Ectodermal cell (in vitro differentiated cells): Measurements from ENCODE around the gene ENKD1.

Experiments
- H3K27ac ChIP-seq: 2 replicates; pipeline ENCODE4 v1.7.0; 2013; ENCODE audit warnings: mild to moderate bottlenecking, low read depth, low read length; ENCODE audit not compliant: insufficient read depth, poor library complexity, severe bottlenecking
- H3K27me3 ChIP-seq: 2 replicates; pipeline ENCODE4 v1.7.0; 2013; ENCODE audit warnings: mild to moderate bottlenecking, low read length; ENCODE audit not compliant: insufficient read depth, control insufficient read depth, poor library complexity, severe bottlenecking
- H3K36me3 ChIP-seq: one replicate; pipeline ENCODE4 v1.7.0; 2013; ENCODE audit warnings: low read length; ENCODE audit not compliant: control insufficient read depth, insufficient read depth
- H3K4me1 ChIP-seq: one replicate; pipeline ENCODE4 v1.7.0; 2013; ENCODE audit warnings: low read length; ENCODE audit not compliant: control insufficient read depth, insufficient read depth
- H3K4me3 ChIP-seq: 2 replicates; pipeline ENCODE4 v1.7.0; 2013; ENCODE audit warnings: low read depth, low read length, control low read depth; ENCODE audit not compliant: insufficient read depth
- H3K9me3 ChIP-seq: 2 replicates; pipeline ENCODE4 v1.7.0; 2013; ENCODE audit warnings: mild to moderate bottlenecking, low read length, moderate library complexity; ENCODE audit not compliant: control insufficient read depth
- WGBS, 2 experiments: methylation state at CpG; one replicate each; pipeline ENCODE4 v1.1.7; 2013; ENCODE audit warnings: missing lambda C conversion rate in 2 of 2; 5-methylcytosine and 5-hydroxymethylcytosine counted together

The ENKD1 gene

DNA sequence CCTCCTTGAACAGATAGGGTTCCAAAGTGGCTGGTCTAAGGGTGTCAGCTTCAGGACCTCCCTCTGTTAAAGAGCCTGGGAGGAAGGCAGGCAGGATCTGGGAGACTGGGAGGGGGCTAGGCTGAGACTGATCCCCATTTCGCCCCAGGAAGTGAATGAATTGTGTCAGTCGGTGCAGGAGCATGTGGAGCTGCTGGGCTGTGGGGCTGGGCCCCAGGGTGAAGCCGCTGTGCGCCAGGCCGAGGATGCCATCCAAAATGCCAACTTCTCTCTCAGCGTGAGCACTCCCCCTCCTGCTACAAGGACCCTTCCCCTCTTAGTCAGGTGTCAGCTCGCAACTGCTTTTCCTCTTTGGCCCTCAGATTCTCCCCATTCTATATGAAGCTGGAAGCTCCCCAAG lies 15.5 kb downstream of the ENKD1 start:
- 93 to 95% methylated on average over 7 of the region's 7 CpGs for whole genome bisulfite sequencing, 2 experiments
- peaks cover 32% of the 10 kb centered on the region for H3K27me3 ChIP-seq

DNA sequence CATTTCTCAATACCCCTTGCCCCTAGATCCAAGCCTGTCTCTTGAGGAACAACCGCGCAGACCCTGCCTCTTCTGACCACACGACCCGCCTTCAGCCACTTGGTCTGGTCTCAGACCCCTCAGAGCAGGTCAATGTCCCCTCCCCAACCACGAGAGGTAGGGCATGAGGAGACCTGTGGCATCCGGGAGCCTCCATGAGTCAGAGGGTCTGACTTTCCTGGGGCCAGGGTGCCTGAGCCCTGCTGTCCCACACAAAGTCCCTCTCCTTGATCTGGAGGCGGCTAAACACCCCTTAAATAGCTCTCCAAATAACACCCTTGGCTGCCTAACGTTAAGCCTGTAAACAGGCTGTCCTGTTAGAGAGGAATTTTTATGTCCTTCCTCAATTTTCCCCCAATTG lies 16.5 kb downstream of the ENKD1 start:
- Histone ChIP-seq H3K27ac (no peak overlapping the region), H3K4me3 (no peak overlapping the region), H3K4me1 (no peaks in the 10 kb centered on the region), H3K9me3 (no peaks in the 10 kb centered on the region), H3K27me3 (peaks cover 38% of the 10 kb centered on the region), H3K36me3 (no peaks in the 10 kb centered on the region)
- 91 to 92% methylated on average over 8 of the region's 8 CpGs for WGBS, 2 experiments

More for the DNA sequence above, 15.5 kb downstream of the ENKD1 start:
- Histone ChIP-seq H3K9me3 (no peaks in the 10 kb centered on the region), H3K4me1 (no peaks in the 10 kb centered on the region), H3K27ac (no peak overlapping the region), H3K36me3 (no peaks in the 10 kb centered on the region), H3K4me3 (no peak overlapping the region)

GRCh38 chr16:67649494-67649931 lies 17.0 kb downstream of the ENKD1 start:
- H3K9me3 ChIP-seq = no peaks in the 10 kb centered on the region
- H3K4me1 ChIP-seq = no peaks in the 10 kb centered on the region
- no peaks in the 10 kb centered on the region for H3K36me3 ChIP-seq
- peaks cover 39% of the 10 kb centered on the region for H3K27me3 ChIP-seq
- H3K4me3 ChIP-seq = no peak overlapping the region
- WGBS, 2 experiments = 79% methylated on average over 34 of the region's 34 CpGs
- no peak overlapping the region for H3K27ac ChIP-seq

GRCh38 chr16:67648764-67649407 lies 17.7 kb downstream of the ENKD1 start:
- H3K4me1 ChIP-seq = no peaks in the 10 kb centered on the region
- H3K36me3 ChIP-seq = no peaks in the 10 kb centered on the region
- H3K27ac ChIP-seq = no peak overlapping the region
- H3K4me3 ChIP-seq = no peak overlapping the region
- no peaks in the 10 kb centered on the region for H3K9me3 ChIP-seq
- H3K27me3 ChIP-seq = peaks cover 39% of the 10 kb centered on the region
- WGBS, 2 experiments = 92 to 93% methylated on average over 35 of the region's 35 CpGs

GRCh38 chr16:67648088-67648763 lies 18.3 kb downstream of the ENKD1 start:
- no peak overlapping the region for H3K4me3 ChIP-seq
- no peak overlapping the region for H3K27ac ChIP-seq
- peaks cover 35% of the 10 kb centered on the region for H3K27me3 ChIP-seq
- no peaks in the 10 kb centered on the region for H3K36me3 ChIP-seq
- H3K9me3 ChIP-seq = no peaks in the 10 kb centered on the region
- WGBS, 2 experiments = 91 to 92% methylated on average over 65 of the region's 65 CpGs
- no peaks in the 10 kb centered on the region for H3K4me1 ChIP-seq

DNA sequence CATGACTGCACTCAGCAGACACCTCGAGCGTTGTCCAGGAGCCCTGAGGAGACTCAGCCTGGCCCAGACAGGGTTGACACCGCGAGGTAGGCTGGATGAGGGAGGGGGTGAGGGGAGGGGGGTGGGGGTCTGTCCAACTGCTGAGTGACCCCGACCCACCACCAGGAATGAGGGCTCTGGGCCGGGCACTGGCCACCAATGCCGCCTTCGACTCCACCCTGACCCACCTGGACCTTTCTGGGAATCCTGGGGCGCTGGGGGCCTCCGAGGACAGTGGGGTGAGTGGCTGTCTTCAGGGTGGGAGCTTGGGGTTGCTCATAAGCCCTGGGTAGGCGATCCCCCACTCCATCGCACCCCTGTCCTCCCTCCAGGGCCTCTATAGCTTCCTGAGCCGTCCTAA lies 18.9 kb downstream of the ENKD1 start:
- Histone ChIP-seq H3K27me3 (peaks cover 30% of the 10 kb centered on the region), H3K4me1 (no peaks in the 10 kb centered on the region), H3K27ac (no peak overlapping the region), H3K36me3 (no peaks in the 10 kb centered on the region), H3K4me3 (no peak overlapping the region), H3K9me3 (no peaks in the 10 kb centered on the region)
- 94 to 95% methylated on average over 11 to 13 of the region's 13 CpGs for WGBS, 2 experiments

GRCh38 chr16:67647111-67647651 lies 19.4 kb downstream of the ENKD1 start:
- peaks cover 28% of the 10 kb centered on the region for H3K27me3 ChIP-seq
- H3K4me3 ChIP-seq = no peak overlapping the region
- H3K27ac ChIP-seq = no peak overlapping the region
- no peaks in the 10 kb centered on the region for H3K36me3 ChIP-seq
- H3K9me3 ChIP-seq = no peaks in the 10 kb centered on the region
- H3K4me1 ChIP-seq = no peaks in the 10 kb centered on the region
- whole genome bisulfite sequencing, 2 experiments = 88 to 93% methylated on average over 15 of the region's 15 CpGs

DNA sequence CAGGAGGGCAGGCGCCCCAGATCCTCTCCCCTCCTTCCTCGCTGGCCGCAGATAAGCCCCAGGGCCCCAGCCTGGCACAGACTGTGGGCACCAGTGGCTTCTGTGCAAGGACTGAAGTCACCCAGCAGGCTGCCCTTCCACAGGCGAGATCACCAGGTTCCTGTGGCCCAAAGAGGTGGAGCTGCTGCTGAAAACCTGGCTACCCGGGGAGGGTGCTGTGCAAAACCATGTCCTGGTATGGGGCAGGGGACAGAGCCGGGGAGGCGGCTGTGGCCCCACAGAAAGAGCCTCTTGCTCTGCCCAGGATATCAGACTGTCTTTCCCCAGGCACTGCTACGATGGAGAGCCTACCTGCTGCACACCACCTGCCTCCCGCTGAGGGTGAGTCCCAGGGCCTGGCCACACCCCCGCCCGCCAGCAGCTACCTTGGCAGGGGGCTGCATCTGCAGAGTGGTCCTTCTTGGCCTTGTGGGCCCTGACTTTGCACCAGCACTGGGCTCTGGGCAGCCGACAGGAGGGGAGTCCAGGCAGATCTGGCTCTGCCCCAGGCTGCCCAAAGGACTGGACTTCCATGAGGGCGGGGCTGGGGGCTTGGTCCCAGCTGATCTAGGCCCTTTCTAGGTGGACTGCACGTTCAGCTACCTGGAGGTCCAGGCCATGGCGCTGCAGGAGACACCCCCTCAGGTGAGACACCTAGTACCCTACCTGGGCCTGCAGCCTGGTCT lies 21.0 kb downstream of the ENKD1 start:
- H3K36me3 ChIP-seq = no peaks in the 10 kb centered on the region
- H3K4me1 ChIP-seq = no peaks in the 10 kb centered on the region
- 85 to 87% methylated on average over 15 of the region's 15 CpGs for WGBS, 2 experiments
- H3K4me3 ChIP-seq = peak overlapping the region; percentile 33
- peaks cover 21% of the 10 kb centered on the region for H3K27me3 ChIP-seq
- no peak overlapping the region for H3K27ac ChIP-seq
- no peaks in the 10 kb centered on the region for H3K9me3 ChIP-seq

- peaks cover 21% of the 10 kb centered on the region for H3K27me3 ChIP-seq
- no peak overlapping the region for H3K4me3 ChIP-seq
- H3K36me3 ChIP-seq = peaks cover 2% of the 10 kb centered on the region
- H3K27ac ChIP-seq = no peak overlapping the region
- H3K4me1 ChIP-seq = no peaks in the 10 kb centered on the region
- 89 to 95% methylated on average over 9 of the region's 9 CpGs for WGBS, 2 experiments
- H3K9me3 ChIP-seq = no peaks in the 10 kb centered on the region
These were observed 22.5 kb downstream of the ENKD1 start for GRCh38 chr16:67644038-67644437.
